HCEC 1CT (cell line): ENCODE measurements around the gene CRYBB3.
"Not testable (repeated sequence)": the region's sequence is repeated elsewhere in the genome, so short reads cannot be mapped to it uniquely, and the experiment has no call there.

Experiments
- DNase-seq: peaks from one replicate; pipeline ENCODE4 v3.0.0-alpha.2; 2017

CRYBB3 gene

GRCh38 chr22:25207553-25208157, 8.0 kb downstream of the CRYBB3 start:
- no peak for DNase-seq

DNA sequence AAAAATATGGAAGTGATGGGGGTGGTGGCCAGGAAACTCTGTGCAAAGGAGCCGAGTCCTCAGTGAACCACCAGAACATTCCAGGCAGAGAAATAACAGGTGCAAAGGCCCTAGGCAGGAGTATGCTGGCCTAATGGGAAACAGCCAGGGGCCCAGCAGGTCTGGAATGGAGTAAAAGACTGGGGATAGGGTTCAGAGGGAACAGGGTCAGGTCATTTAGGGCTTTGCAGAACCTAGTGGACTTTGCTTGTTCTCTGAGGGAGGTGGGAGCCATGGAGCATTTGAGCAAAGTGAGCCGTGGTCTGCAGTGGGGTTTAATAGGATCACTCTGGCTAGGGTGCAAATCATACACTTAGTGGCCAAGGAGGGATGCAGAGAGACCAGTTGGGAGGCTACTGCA, 8.7 kb downstream of the CRYBB3 start:
- no peak for DNase-seq

DNA sequence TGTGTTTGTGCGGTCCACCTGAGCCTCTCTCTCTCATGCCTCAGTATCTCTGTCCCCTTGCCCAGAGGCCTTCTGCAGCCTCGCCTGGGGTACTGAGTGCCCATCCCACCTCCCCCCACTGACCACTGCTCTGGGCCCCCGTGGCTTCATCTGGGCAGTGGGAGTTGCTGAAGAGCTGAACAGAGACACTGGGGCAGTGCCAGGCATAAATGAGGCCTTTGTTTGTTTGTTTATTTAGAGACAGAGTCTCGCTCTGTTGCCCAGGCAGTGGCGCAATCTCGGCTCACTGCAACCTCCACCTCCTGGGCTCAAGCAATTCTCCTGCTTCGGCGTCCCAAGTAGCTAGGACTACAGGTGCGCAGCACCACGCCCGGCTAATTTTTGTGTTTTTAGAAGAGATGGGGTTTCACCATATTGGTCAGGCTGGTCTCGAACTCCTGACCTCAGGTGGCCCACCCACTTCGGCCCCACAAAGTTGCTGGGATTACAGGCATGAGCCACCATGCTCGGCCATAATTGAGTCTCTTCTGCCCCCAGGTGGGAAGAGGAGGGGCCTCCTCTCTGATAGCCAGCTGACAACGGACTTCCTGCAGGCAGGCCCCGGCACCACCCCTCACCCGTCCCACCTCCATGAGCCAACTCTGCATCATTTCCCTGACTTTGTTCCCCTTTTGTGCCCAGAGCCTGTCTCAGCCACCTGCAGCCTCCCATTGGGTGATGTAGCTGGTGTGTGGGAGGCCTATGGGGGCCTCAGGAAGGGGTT, 9.3 kb downstream of the CRYBB3 start:
- no peak for DNase-seq

DNA sequence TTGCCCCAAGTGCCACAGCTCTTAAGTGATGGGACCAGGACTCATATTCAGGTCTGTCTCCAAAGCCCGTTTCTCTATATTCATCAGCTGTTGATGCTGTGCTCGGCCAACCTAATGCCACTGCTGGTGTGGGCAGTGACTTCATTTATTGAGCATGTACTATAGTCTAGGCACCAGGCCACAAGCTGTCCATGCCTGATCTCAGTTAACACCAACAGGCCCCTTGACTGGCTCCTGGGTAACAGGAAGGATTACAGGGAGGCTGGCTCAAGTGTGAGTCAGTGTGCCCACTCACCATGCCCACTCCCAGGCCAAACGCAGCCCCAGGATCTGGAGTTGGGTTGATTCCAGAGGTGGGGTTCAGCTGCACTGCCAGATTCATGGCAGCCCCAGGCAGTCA, 11.1 kb downstream of the CRYBB3 start:
- no peak for DNase-seq

DNA sequence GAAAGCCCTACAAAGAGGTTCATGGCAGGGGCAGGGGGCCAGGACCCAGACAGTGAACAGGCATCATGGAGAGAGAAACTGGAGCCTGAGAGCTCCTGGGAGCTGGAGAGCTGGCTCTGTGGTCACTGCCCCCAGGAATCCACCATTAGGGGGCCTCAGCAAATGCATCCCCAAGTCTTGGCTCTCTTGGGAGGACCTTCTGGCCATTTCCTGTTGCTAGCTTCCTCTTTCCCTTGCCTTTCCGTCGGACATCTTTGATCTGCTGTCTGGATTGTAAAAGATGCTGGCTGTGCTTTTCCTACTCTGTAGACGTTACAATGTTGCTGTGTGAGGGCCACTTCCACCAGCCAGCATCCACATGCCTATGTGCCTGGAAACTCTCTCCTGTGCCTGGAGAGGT, 12.7 kb downstream of the CRYBB3 start:
- no peak for DNase-seq

DNA sequence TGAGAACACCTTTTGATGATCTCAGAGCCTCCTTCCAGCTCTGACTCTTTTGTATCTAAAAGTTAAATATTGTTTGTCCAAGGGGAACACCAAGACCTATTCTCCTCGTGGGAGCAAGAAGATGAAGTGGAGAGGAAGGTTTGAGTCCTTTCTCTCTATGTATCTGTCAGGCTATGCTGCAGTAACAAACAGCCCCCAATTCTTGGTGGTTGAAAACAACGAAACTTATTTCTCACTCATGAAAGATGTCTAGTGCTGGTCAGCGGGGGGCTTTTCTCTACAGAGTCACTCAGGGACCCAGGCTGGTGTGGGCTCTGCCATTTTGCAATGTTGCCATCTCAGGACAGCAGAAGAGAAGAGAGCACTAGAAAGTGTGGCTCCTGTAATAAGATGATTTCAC, 13.6 kb downstream of the CRYBB3 start:
- no peak for DNase-seq

GRCh38 chr22:25216230-25216629, 16.6 kb downstream of the CRYBB3 start:
- no peak for DNase-seq

DNA sequence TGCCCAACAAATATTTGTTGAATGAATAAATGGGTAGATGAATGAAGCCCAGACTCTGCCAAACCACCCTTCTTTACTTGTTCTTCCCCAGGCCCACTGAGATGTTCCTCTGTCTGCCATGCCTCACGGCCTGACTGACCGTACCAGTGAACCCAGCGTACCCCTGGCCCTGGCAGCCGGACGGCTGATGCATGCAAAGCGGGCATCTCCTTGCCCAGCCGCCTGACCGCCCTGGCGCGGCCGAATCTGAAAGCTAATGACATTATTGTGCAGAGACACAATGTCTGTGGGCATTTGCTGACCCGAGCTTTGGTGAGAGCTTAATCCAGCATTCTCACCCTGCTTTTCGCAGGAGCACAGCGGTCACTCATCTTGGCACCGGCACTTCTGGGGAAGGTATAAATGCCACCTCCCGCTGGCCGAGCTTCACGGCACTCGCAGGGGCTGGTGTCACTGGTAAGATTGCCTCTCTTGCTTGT, 19.6 kb downstream of the CRYBB3 start, which contains the start of gene CRYBB2:
Gene CRYBB2 (plus strand): TSS at position 429 of the 479 bp plus-strand sequence. CDS start 1,791 bp downstream, outside the sequence.
- DNase-seq, result no peak

GRCh38 chr22:25219948-25220442, 20.3 kb downstream of the CRYBB3 start:
- no peak for DNase-seq

- no peak for DNase-seq
Observed at GRCh38 chr22:25221790-25222189, 22.1 kb downstream of the CRYBB3 start.

GRCh38 chr22:25223269-25223850, 23.7 kb downstream of the CRYBB3 start:
- no peak for DNase-seq

DNA sequence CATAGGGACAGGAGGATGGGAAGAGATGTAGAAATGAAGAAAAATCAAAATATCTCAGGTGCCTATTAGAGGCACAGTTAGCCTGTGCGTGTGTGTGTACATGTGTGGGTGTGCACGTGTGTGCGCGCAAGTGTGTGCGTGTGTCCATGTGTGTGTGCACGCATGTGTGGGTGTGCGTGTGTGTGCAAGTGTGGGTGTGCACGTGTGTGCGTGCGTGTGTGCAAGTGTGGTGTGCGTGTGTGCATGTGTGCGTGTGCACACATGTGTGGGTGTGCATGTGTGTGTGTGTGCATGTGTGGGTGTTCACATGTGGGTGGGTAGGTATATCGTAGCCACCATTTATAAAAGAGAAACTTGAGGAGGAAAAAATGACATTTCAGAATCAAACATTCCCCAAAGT, 29.2 kb downstream of the CRYBB3 start:
- no peak for DNase-seq

DNA sequence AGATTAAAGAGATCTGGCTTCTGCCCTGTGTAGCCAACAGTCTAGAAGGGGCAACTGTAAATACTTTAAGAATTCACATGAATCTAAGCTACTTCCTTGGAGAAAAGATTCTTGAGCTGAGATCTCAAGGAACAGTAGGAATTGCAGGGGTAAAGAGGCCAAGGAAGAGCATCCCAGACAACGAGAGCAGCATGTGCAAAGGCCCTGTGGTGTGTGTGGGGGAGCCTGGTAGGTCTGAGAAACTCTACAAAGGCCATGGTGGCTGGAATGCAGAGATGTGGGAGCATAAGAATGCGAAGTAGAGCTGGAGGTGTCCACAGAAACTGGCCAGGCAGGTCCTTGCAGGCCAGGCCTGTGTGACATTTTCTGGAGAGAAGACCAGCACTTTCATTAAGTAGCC, 31.1 kb downstream of the CRYBB3 start:
- DNase-seq, result not testable (repeated sequence)

DNA sequence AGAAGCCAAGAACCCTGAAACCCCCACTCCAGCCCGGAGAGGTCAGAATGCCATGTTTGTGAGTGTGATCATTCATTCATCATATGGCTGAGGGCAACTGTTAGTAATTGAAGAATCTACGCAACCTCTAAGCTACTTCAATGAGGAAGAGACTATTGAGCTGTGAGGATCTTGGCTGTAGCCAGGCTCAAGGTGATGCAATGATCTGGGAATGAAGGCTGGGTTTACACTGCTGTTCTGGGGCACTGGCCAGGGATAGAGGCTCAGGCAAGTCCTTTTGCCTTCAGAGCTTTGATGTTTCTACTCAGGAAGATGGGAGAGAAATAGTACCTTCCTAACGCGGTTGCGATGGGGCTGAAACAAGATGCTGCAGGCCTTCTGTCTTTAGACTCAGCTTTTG, 32.6 kb downstream of the CRYBB3 start:
- no peak for DNase-seq

- DNase-seq, result not testable (repeated sequence)
Observed at GRCh38 chr22:25233706-25234105, 34.0 kb downstream of the CRYBB3 start.

DNA sequence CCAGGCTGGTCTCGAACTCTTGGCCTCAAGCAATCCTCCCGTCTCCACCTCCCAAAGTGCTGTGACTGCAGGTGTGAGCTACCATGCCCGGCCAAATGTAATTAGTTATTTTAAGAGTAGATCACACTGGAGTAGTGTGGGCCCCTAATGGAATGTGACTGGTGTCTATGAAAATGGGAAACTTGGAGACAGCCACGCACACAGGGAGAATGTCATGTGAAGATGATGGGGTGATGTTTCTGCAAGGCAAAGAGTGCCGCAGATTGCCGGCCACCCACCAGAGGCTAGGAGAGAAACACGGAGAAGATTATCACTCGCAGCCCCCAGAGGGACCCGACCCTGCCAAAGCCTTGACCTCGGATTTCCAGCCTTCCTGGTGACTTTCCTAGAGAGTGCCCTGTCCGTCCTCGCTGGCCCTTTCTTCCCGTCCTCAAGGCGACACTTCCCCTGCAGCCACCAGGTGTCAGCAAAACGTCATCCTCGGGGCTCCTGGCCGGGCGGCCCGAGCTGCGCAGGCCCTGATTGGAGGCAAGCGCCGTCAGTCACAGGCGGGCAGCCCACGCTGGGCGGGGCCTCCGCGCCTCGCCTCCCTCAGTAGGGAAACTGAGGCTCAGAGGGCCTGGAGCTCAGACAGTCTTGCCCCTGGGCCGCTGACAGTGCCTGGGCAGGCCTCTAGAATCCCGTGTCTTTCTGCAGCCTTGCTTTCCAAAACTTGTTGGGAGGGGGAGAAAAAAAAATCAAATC, 36.1 kb downstream of the CRYBB3 start:
- DNase-seq, result peak; percentile 12

DNA sequence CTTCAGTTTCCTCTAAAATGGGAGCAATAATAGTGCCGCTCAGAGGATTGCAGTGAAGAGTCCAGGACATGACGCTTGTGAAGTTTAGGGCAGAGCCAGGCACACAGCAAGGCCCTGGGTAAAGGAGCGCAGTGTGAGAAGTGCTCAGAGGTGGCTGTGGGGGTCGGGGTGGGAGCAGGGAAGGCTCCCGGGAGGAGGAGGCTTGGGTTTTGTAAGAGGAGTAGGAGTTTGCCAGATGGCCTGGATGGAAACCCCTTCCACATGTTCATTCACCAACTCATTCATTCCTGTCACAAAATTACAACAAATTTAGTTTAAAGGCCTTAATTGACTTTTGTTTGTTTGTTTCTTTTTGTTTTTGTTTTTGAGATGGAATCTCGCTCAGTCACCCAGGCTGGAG, 36.8 kb downstream of the CRYBB3 start:
- no peak for DNase-seq

DNA sequence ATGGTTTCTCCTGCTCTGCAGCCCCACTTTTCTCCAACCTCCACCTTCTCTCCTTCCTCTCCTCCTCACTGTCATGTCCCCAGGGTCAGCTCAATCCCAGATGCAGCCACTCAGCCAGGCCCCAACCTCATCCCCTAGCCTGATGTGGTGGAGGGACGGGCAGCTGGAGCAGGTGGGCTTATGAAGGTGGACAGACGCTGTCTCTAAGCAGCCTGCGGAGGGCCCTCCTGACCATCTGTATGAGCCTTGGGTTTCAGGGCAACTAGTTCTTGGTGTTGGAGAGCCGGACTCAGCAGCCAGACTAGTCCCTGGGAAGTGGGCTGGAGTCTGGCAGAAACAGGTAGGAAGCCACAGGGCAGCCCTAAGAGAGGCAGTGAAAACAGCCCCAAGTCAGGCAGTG, 37.8 kb downstream of the CRYBB3 start:
- no peak for DNase-seq

DNA sequence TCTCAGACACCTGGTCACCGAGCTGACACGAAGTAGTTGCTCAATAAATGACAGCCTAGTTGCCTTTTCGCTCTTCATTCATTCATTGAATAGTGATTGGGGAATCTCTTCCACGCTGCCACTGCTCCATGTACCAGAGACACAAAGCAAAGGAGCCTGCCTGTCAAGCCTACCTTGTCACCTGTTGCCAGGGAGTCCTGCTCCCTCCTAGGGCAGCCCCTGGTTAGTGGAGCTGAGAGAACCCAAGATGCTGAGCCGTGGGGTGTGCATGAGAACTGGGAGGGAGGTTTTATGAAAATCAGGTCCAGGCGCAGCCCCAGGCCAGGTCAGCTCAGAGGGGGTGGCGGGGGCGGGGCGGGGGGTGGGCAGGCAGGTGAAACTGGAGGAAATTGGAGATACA, 38.4 kb downstream of the CRYBB3 start:
- not testable (repeated sequence) for DNase-seq

- not testable (repeated sequence) for DNase-seq
Observed at GRCh38 chr22:25255169-25255568, 55.5 kb downstream of the CRYBB3 start.
